Erythroblast (primary cell): ENCODE data around the gene CMTR1.

Experiments
- GATA1 ChIP-seq: IDR thresholded peaks from 2 replicates; pipeline ENCODE4 v1.6.1; 2011; ENCODE audit warnings: low read depth, mild to moderate bottlenecking, control low read depth, low read length, moderate library complexity
- POLR2A ChIP-seq: IDR thresholded peaks from 2 replicates; pipeline ENCODE4 v1.6.1; 2011; ENCODE audit warnings: mild to moderate bottlenecking, low read length

DNA sequence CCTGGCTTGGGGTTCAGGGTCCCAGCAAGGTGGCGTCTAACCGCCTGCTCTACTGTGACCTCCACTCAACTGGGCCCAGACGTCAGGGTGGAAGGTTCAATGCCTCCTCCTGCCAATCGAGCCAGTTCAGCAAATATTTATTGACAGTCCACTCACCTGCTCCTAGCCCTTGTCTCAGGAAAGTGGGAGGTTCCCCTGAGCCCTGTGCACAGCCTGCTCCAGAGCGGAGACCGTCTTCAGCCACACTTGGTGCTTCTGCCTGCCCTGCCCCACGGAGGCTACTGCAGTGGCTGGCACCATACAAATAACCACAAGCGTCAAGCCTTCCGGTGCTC lies 60.6 kb downstream of the CMTR1 start:
- TF ChIP-seq POLR2A (no peak), GATA1 (no peak)
